Mesenchymal stem cell (in vitro differentiated cells and primary cell): ENCODE data around the gene PLXND1.

Experiments used
- DNase-seq: peaks from one replicate; pipeline ENCODE4 v3.0.0-alpha.2; 2013
- H2AFZ ChIP-seq: one replicate; pipeline ENCODE4 v1.6.1; 2013; ENCODE audit warnings: low read depth, mild to moderate bottlenecking, control low read depth, inconsistent platforms, low read length, moderate library complexity
- H2AK5ac ChIP-seq: 2 replicates; pipeline ENCODE4 v1.6.1; 2013; ENCODE audit warnings: low read length, moderate library complexity, mild to moderate bottlenecking, inconsistent platforms; ENCODE audit not compliant: severe bottlenecking
- H2BK120ac ChIP-seq: one replicate; pipeline ENCODE4 v1.6.1; 2013; ENCODE audit warnings: low read depth, mild to moderate bottlenecking, inconsistent platforms, low read length, moderate library complexity
- H2BK12ac ChIP-seq, 2 experiments: one replicate each; pipeline ENCODE4 v1.6.1; 2013; ENCODE audit warnings: inconsistent platforms in 2 of 2, low read length in 2 of 2, mild to moderate bottlenecking in 2 of 2, moderate library complexity in 2 of 2, control low read depth in 1 of 2
- H2BK15ac ChIP-seq: one replicate; pipeline ENCODE4 v1.6.1; 2013; ENCODE audit warnings: mild to moderate bottlenecking, low read depth, inconsistent platforms; ENCODE audit not compliant: poor library complexity, severe bottlenecking
- H2BK5ac ChIP-seq: 2 replicates; pipeline ENCODE4 v1.6.1; 2013; ENCODE audit warnings: low read depth, mild to moderate bottlenecking, low read length, control low read depth, inconsistent platforms; ENCODE audit not compliant: poor library complexity, severe bottlenecking
- H3K14ac ChIP-seq, 2 experiments: one replicate each; pipeline ENCODE4 v1.6.1; 2013; ENCODE audit warnings: inconsistent platforms in 2 of 2, low read length in 2 of 2, control low read depth in 1 of 2, mild to moderate bottlenecking in 1 of 2, moderate library complexity in 1 of 2
- H3K18ac ChIP-seq, 2 experiments: one replicate each; pipeline ENCODE4 v1.6.1; 2013; ENCODE audit warnings: inconsistent platforms in 2 of 2, low read length in 2 of 2, control low read depth in 1 of 2, low read depth in 1 of 2, mild to moderate bottlenecking in 1 of 2
- H3K23ac ChIP-seq, 2 experiments: one replicate each; pipeline ENCODE4 v1.6.1; 2013; ENCODE audit warnings: inconsistent platforms in 2 of 2, low read length in 2 of 2, mild to moderate bottlenecking in 2 of 2, moderate library complexity in 2 of 2, control low read depth in 1 of 2
- H3K27ac ChIP-seq: 2 replicates; pipeline ENCODE4 v1.5.1; 2013; ENCODE audit warnings: mild to moderate bottlenecking, moderate library complexity, low read length, control low read depth, inconsistent platforms; ENCODE audit not compliant: poor library complexity, severe bottlenecking
- H3K27me3 ChIP-seq, 2 experiments: 2 replicates each; pipeline versions ENCODE4 v1.6.1 to v1.7.0; 2013; ENCODE audit warnings: low read length in 2 of 2, mild to moderate bottlenecking in 2 of 2, moderate library complexity in 2 of 2, control low read depth in 1 of 2, inconsistent platforms in 1 of 2; ENCODE audit not compliant: control insufficient read depth in 1 of 2, insufficient read depth in 1 of 2
- H3K36me3 ChIP-seq, 2 experiments: 2 replicates each; pipeline versions ENCODE4 v1.6.1 to v1.7.0; 2013; ENCODE audit warnings: low read length in 2 of 2, control low read depth in 1 of 2, inconsistent platforms in 1 of 2, low read depth in 1 of 2, mild to moderate bottlenecking in 1 of 2; ENCODE audit not compliant: insufficient read depth in 2 of 2, control insufficient read depth in 1 of 2
- H3K4ac ChIP-seq, 2 experiments: one replicate each; pipeline ENCODE4 v1.6.1; 2013; ENCODE audit warnings: inconsistent platforms in 2 of 2, low read length in 2 of 2, mild to moderate bottlenecking in 2 of 2, moderate library complexity in 2 of 2, control low read depth in 1 of 2, low read depth in 1 of 2
- H3K4me1 ChIP-seq: 2 replicates; pipeline ENCODE4 v1.6.1; 2013; ENCODE audit warnings: low read depth, low read length, control low read depth; ENCODE audit not compliant: control insufficient read depth, insufficient read depth
- H3K4me2 ChIP-seq: 2 replicates; pipeline ENCODE4 v1.6.1; 2013; ENCODE audit warnings: low read length, mild to moderate bottlenecking, inconsistent platforms; ENCODE audit not compliant: poor library complexity, severe bottlenecking
- H3K4me3 ChIP-seq, 2 experiments: 2 replicates each; pipeline versions ENCODE4 v1.5.1 to v1.7.0; 2013; ENCODE audit warnings: low read length in 2 of 2, mild to moderate bottlenecking in 2 of 2, control low read depth in 1 of 2, low read depth in 1 of 2; ENCODE audit not compliant: insufficient read depth in 1 of 2
- H3K79me1 ChIP-seq: replicated peaks from 2 replicates; pipeline ENCODE4 v1.6.1; 2013; ENCODE audit warnings: mild to moderate bottlenecking, control low read depth, low read length, inconsistent platforms; ENCODE audit not compliant: poor library complexity, severe bottlenecking
- H3K9ac ChIP-seq: 2 replicates; pipeline ENCODE4 v1.7.0; 2013; ENCODE audit warnings: mild to moderate bottlenecking, low read length, moderate library complexity
- H3K9me3 ChIP-seq: 2 replicates; pipeline ENCODE4 v1.7.0; 2013; ENCODE audit warnings: mild to moderate bottlenecking, low read length; ENCODE audit not compliant: control insufficient read depth
- H4K8ac ChIP-seq: one replicate; pipeline ENCODE4 v1.6.1; 2013; ENCODE audit warnings: inconsistent platforms, mild to moderate bottlenecking, low read length, moderate library complexity
- H4K91ac ChIP-seq: one replicate; pipeline ENCODE4 v1.6.1; 2013; ENCODE audit warnings: mild to moderate bottlenecking, low read length, inconsistent platforms
- WGBS: methylation state at CpG from one replicate; pipeline ENCODE4 v1.1.7; 2013; ENCODE audit warnings: mixed read lengths; 5-methylcytosine and 5-hydroxymethylcytosine counted together

Gene PLXND1

DNA sequence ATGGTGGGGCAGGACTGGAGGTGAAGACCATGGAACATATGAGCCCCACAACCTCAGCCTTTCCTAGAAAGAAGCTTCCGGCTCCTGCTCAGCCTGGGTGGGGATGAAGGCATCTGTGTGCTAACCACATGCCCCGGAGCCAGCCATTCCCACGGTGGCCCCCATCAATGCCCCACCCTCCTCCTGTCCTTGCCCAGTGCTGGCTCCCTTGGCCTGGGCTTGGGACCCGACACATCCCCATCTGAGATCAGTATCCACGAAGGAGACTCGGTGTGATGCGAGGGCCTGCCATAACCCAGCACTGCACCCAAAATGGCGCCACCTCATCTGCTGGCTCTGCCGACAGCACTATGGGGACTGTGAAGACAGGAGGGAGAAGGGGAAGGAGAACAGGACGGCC is 16.5 kb upstream of the PLXND1 start:
- Histone ChIP-seq H2BK5ac (no peak overlapping the region), H3K4me3 (no peak overlapping the region), H3K23ac (no peak overlapping the region), H2BK15ac (peak overlapping the region; percentile 29), H3K9ac (no peak overlapping the region), H3K36me3 (no peaks in the 10 kb centered on the region), H3K27me3 (no peaks in the 10 kb centered on the region), H3K4ac (peak overlapping the region; percentile 75 to 84), H3K27ac (no peak overlapping the region), H3K4me1 (peaks cover 71% of the 10 kb centered on the region), H4K8ac (peak overlapping the region; percentile 97), H3K18ac (peak overlapping the region; percentile 80 to 87), H2BK12ac (peak overlapping the region; percentile 87 to 96), H2BK120ac (peak overlapping the region; percentile 83), H4K91ac (peak overlapping the region; percentile 98), H2AFZ (no peak overlapping the region), H2AK5ac (peak overlapping the region; percentile 80), H3K9me3 (no peaks in the 10 kb centered on the region), H3K4me2 (no peak overlapping the region), H3K14ac (peak overlapping the region; percentile 20 to 35), H3K79me1 (no peaks in the 10 kb centered on the region)
- 96% methylated on average over 9 of the region's 10 CpGs for WGBS
- no peak for DNase-seq

DNA sequence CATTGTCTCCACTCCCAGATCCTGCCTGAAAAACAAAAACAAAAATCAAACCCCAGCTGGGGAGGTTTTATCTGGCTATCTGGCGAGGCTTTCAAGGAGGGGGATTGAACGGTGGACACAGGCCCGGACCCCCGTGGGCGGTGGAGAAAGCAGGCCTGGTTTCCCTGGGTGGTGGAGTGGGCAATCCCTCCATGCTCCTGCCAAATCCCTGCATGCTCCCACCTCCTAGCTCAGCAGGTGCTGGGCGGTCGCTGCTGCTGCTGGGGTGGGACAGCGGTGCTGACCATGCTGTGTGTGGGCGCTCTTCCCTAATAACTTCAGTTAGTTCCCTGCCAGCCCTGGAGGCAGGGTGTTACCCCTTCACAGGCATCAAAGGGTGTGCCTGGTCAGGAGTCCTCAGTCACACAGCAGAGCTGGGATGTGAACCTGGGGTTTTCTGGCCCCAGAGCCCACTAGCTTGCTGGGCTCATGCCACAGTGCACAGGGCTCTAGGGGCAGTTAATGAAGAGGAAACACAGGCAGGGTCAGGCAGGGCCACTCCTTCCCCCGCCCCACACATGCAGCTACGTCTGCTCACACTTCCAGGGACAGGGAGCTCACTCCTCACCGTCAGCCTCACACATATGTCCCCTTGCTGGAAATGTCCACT is 15.9 kb upstream of the PLXND1 start:
- Histone ChIP-seq H3K9me3 (no peaks in the 10 kb centered on the region), H3K18ac (peak overlapping the region; percentile 80 to 87), H3K27ac (no peak overlapping the region), H2BK12ac (peak overlapping the region; percentile 87 to 96), H3K79me1 (no peaks in the 10 kb centered on the region), H3K4me3 (no peak overlapping the region), H2BK15ac (peak overlapping the region; percentile 92), H4K8ac (peak overlapping the region; percentile 97), H2BK5ac (no peak overlapping the region), H3K4ac (peak overlapping the region in 1 of 2 experiments; percentile 84), H3K36me3 (no peaks in the 10 kb centered on the region), H3K14ac (peak overlapping the region; percentile 20 to 35), H2BK120ac (peak overlapping the region; percentile 83), H3K4me1 (peaks cover 68% of the 10 kb centered on the region), H3K9ac (no peak overlapping the region), H2AFZ (no peak overlapping the region), H3K27me3 (no peaks in the 10 kb centered on the region), H2AK5ac (peak overlapping the region; percentile 80), H3K4me2 (no peak overlapping the region), H3K23ac (no peak overlapping the region), H4K91ac (peak overlapping the region; percentile 98)
- DNase-seq = no peak
- WGBS = 77% methylated on average over 12 of the region's 12 CpGs

GRCh38 chr3:129621626-129622225 is 15.2 kb upstream of the PLXND1 start:
- peak overlapping the region in 1 of 2 experiments; percentile 66 for H3K4ac ChIP-seq
- no peak overlapping the region for H3K14ac ChIP-seq
- WGBS = 57% methylated on average over 14 of the region's 14 CpGs
- H3K4me2 ChIP-seq = no peak overlapping the region
- H3K27ac ChIP-seq = no peak overlapping the region
- peak overlapping the region; percentile 20 to 79 for H2BK12ac ChIP-seq
- peaks cover 61% of the 10 kb centered on the region for H3K4me1 ChIP-seq
- peak overlapping the region; percentile 4 to 69 for H3K18ac ChIP-seq
- no peaks in the 10 kb centered on the region for H3K36me3 ChIP-seq
- H3K79me1 ChIP-seq = no peaks in the 10 kb centered on the region
- H3K9me3 ChIP-seq = no peaks in the 10 kb centered on the region
- no peak overlapping the region for H2AK5ac ChIP-seq
- H3K9ac ChIP-seq = no peak overlapping the region
- H4K91ac ChIP-seq = peak overlapping the region; percentile 84
- H2BK5ac ChIP-seq = no peak overlapping the region
- H3K27me3 ChIP-seq = no peaks in the 10 kb centered on the region
- no peak overlapping the region for H3K23ac ChIP-seq
- H2AFZ ChIP-seq = no peak overlapping the region
- no peak for DNase-seq
- no peak overlapping the region for H3K4me3 ChIP-seq
- H4K8ac ChIP-seq = no peak overlapping the region
- peak overlapping the region; percentile 87 for H2BK15ac ChIP-seq
- H2BK120ac ChIP-seq = peak overlapping the region; percentile 83

- Histone ChIP-seq H3K36me3 (no peaks in the 10 kb centered on the region), H2AFZ (no peak overlapping the region), H3K79me1 (no peaks in the 10 kb centered on the region), H4K8ac (no peak overlapping the region), H3K27ac (no peak overlapping the region), H3K18ac (peak overlapping the region in 1 of 2 experiments; percentile 4), H3K4ac (peak overlapping the region in 1 of 2 experiments; percentile 35), H2BK5ac (no peak overlapping the region), H3K4me2 (no peak overlapping the region), H2BK12ac (peak overlapping the region; percentile 75), H3K4me3 (no peak overlapping the region), H4K91ac (peak overlapping the region; percentile 84), H3K14ac (peak overlapping the region in 1 of 2 experiments; percentile 2), H3K9me3 (no peaks in the 10 kb centered on the region), H3K4me1 (peaks cover 64% of the 10 kb centered on the region), H2BK120ac (peak overlapping the region; percentile 22), H2AK5ac (peak overlapping the region; percentile 46), H3K27me3 (no peaks in the 10 kb centered on the region), H2BK15ac (peak overlapping the region; percentile 87), H3K9ac (no peak overlapping the region), H3K23ac (no peak overlapping the region)
- WGBS = 79% methylated on average over 15 of the region's 18 CpGs
- no peak for DNase-seq
Measured at GRCh38 chr3:129620828-129621559, 14.5 kb upstream of the PLXND1 start.
